Measurements from ENCODE around the gene HVCN1. TPM values are rescaled to one million over a fixed set of nuclear protein-coding genes. Genes with fewer than 3 reads are reported as not detected.
"Not testable (repeated sequence)": the region's sequence is repeated elsewhere in the genome, so short reads cannot be mapped to it uniquely, and the experiment has no call there.

Gene HVCN1
- total RNA-seq, 1 donor from 2014 or later = 18.0 TPM

GRCh38 chr12:110668480-110669192 lies 20.3 kb downstream of the HVCN1 start:
- Mint-ChIP-seq H3K36me3 (ENCODE audit: low read depth) (peaks cover 52% of the 10 kb centered on the region), H3K27me3 (no peaks in the 10 kb centered on the region), H3K9me3 (peaks cover 4% of the 10 kb centered on the region), H3K4me1 (peaks cover 29% of the 10 kb centered on the region), H3K4me3 (peak overlapping the region; percentile 65), H3K27ac (peak overlapping the region; percentile 90)
- no peak for DNase-seq
- intact Hi-C loops (cut with micrococcal nuclease) = no loop called here

GRCh38 chr12:110667671-110668070 lies 21.2 kb downstream of the HVCN1 start:
- intact Hi-C loops (cut with micrococcal nuclease) = no loop called here
- peaks cover 4% of the 10 kb centered on the region for H3K9me3 Mint-ChIP-seq
- H3K27me3 Mint-ChIP-seq = no peaks in the 10 kb centered on the region
- H3K27ac Mint-ChIP-seq = no peak overlapping the region
- H3K36me3 Mint-ChIP-seq (ENCODE audit: low read depth) = peaks cover 50% of the 10 kb centered on the region
- no peak overlapping the region for H3K4me3 Mint-ChIP-seq
- DNase-seq = no peak
- peaks cover 29% of the 10 kb centered on the region for H3K4me1 Mint-ChIP-seq

GRCh38 chr12:110666892-110667291 lies 22.0 kb downstream of the HVCN1 start:
- Mint-ChIP-seq H3K4me1 (peaks cover 29% of the 10 kb centered on the region), H3K9me3 (peaks cover 4% of the 10 kb centered on the region), H3K27ac (no peak overlapping the region), H3K4me3 (no peak overlapping the region), H3K27me3 (no peaks in the 10 kb centered on the region), H3K36me3 (ENCODE audit: low read depth) (peaks cover 46% of the 10 kb centered on the region)
- intact Hi-C loops (cut with micrococcal nuclease) = no loop called here
- DNase-seq = no peak

GRCh38 chr12:110661337-110661972 lies 27.5 kb downstream of the HVCN1 start:
- Mint-ChIP-seq H3K9me3 (peaks cover under 1% of the 10 kb centered on the region), H3K36me3 (ENCODE audit: low read depth) (peaks cover 32% of the 10 kb centered on the region), H3K4me1 (peaks cover 20% of the 10 kb centered on the region), H3K27ac (peak overlapping the region; percentile 88), H3K4me3 (peak overlapping the region; percentile 62), H3K27me3 (no peaks in the 10 kb centered on the region)
- peak; percentile 79 for DNase-seq
- intact Hi-C loops (cut with micrococcal nuclease) = loop anchor here (5.0 kb wide), 1 partner anchor 36 kb away; no protein-coding TSS in a partner anchor

GRCh38 chr12:110658878-110659277 lies 30.0 kb downstream of the HVCN1 start:
- H3K4me1 Mint-ChIP-seq = peaks cover 23% of the 10 kb centered on the region
- H3K4me3 Mint-ChIP-seq = no peak overlapping the region
- no peaks in the 10 kb centered on the region for H3K9me3 Mint-ChIP-seq
- DNase-seq = no peak
- peaks cover 24% of the 10 kb centered on the region for H3K36me3 Mint-ChIP-seq (ENCODE audit: low read depth)
- intact Hi-C loops (cut with micrococcal nuclease) = no loop called here
- peak overlapping the region; percentile 18 for H3K27ac Mint-ChIP-seq
- no peaks in the 10 kb centered on the region for H3K27me3 Mint-ChIP-seq

- DNase-seq = no peak
- H3K4me3 Mint-ChIP-seq = no peak overlapping the region
- no peaks in the 10 kb centered on the region for H3K9me3 Mint-ChIP-seq
- H3K4me1 Mint-ChIP-seq = peaks cover 25% of the 10 kb centered on the region
- H3K27me3 Mint-ChIP-seq = no peaks in the 10 kb centered on the region
- peaks cover 25% of the 10 kb centered on the region for H3K36me3 Mint-ChIP-seq (ENCODE audit: low read depth)
- intact Hi-C loops (cut with micrococcal nuclease) = no loop called here
- H3K27ac Mint-ChIP-seq = no peak overlapping the region
Observed at GRCh38 chr12:110658242-110658641, 30.7 kb downstream of the HVCN1 start.

- Mint-ChIP-seq H3K27ac (no peak overlapping the region), H3K9me3 (no peaks in the 10 kb centered on the region)
Observed at GRCh38 chr12:110657747-110658146, 31.2 kb downstream of the HVCN1 start.

GRCh38 chr12:110656071-110656655 lies 32.8 kb downstream of the HVCN1 start:
- DNase-seq = no peak
- H3K9me3 Mint-ChIP-seq = no peaks in the 10 kb centered on the region
- peaks cover 15% of the 10 kb centered on the region for H3K4me1 Mint-ChIP-seq
- H3K27me3 Mint-ChIP-seq = no peaks in the 10 kb centered on the region
- H3K27ac Mint-ChIP-seq = no peak overlapping the region
- peaks cover 28% of the 10 kb centered on the region for H3K36me3 Mint-ChIP-seq (ENCODE audit: low read depth)
- intact Hi-C loops (cut with micrococcal nuclease) = no loop called here
- H3K4me3 Mint-ChIP-seq = no peak overlapping the region

More at GRCh38 chr12:110657747-110658146, 31.2 kb downstream of the HVCN1 start:
- Mint-ChIP-seq H3K4me1 (peaks cover 25% of the 10 kb centered on the region), H3K4me3 (no peak overlapping the region), H3K27me3 (no peaks in the 10 kb centered on the region), H3K36me3 (ENCODE audit: low read depth) (peaks cover 25% of the 10 kb centered on the region)
- intact Hi-C loops (cut with micrococcal nuclease) = no loop called here
- no peak for DNase-seq

GRCh38 chr12:110654238-110654637 lies 34.7 kb downstream of the HVCN1 start:
- intact Hi-C loops (cut with micrococcal nuclease); H3K27me3 Mint-ChIP-seq; H3K4me3 Mint-ChIP-seq; DNase-seq; H3K9me3 Mint-ChIP-seq: not testable (repeated sequence)
- peaks cover 11% of the 10 kb centered on the region for H3K4me1 Mint-ChIP-seq
- H3K36me3 Mint-ChIP-seq (ENCODE audit: low read depth) = peaks cover 36% of the 10 kb centered on the region
- peak overlapping the region; percentile 16 for H3K27ac Mint-ChIP-seq

- intact Hi-C loops (cut with micrococcal nuclease) = no loop called here
- H3K27me3 Mint-ChIP-seq = no peaks in the 10 kb centered on the region
- no peak for DNase-seq
- H3K4me3 Mint-ChIP-seq = no peak overlapping the region
- H3K4me1 Mint-ChIP-seq = peaks cover 22% of the 10 kb centered on the region
- no peak overlapping the region for H3K27ac Mint-ChIP-seq
- H3K36me3 Mint-ChIP-seq (ENCODE audit: low read depth) = peaks cover 43% of the 10 kb centered on the region
- H3K9me3 Mint-ChIP-seq = no peaks in the 10 kb centered on the region
Observed at GRCh38 chr12:110649341-110649847, 39.5 kb downstream of the HVCN1 start.

- intact Hi-C loops (cut with micrococcal nuclease) = loop anchor here (2.0 kb wide), 1 partner anchor 29 kb away; no protein-coding TSS in a partner anchor
- peaks cover 37% of the 10 kb centered on the region for H3K36me3 Mint-ChIP-seq (ENCODE audit: low read depth)
- H3K4me1 Mint-ChIP-seq = peaks cover 20% of the 10 kb centered on the region
- H3K27me3 Mint-ChIP-seq = no peaks in the 10 kb centered on the region
- peak overlapping the region; percentile 59 for H3K27ac Mint-ChIP-seq
- H3K4me3 Mint-ChIP-seq = peak overlapping the region; percentile 8
- no peaks in the 10 kb centered on the region for H3K9me3 Mint-ChIP-seq
- peak; percentile 69 for DNase-seq
Observed at GRCh38 chr12:110647631-110648040, 41.3 kb downstream of the HVCN1 start.

- intact Hi-C loops (cut with micrococcal nuclease) = no loop called here
- no peaks in the 10 kb centered on the region for H3K27me3 Mint-ChIP-seq
Observed at GRCh38 chr12:110641521-110641920, 47.4 kb downstream of the HVCN1 start.

GRCh38 chr12:110640275-110641025 lies 48.5 kb downstream of the HVCN1 start:
- no peaks in the 10 kb centered on the region for H3K9me3 Mint-ChIP-seq
- no peak for DNase-seq
- peaks cover 3% of the 10 kb centered on the region for H3K36me3 Mint-ChIP-seq (ENCODE audit: low read depth)
- no peak overlapping the region for H3K4me3 Mint-ChIP-seq
- no peaks in the 10 kb centered on the region for H3K27me3 Mint-ChIP-seq
- peaks cover 19% of the 10 kb centered on the region for H3K4me1 Mint-ChIP-seq
- no peak overlapping the region for H3K27ac Mint-ChIP-seq
- intact Hi-C loops (cut with micrococcal nuclease) = no loop called here

More at GRCh38 chr12:110641521-110641920, 47.4 kb downstream of the HVCN1 start:
- DNase-seq = no peak
- no peaks in the 10 kb centered on the region for H3K9me3 Mint-ChIP-seq
- H3K36me3 Mint-ChIP-seq (ENCODE audit: low read depth) = no peaks in the 10 kb centered on the region
- no peak overlapping the region for H3K27ac Mint-ChIP-seq
- H3K4me3 Mint-ChIP-seq = no peak overlapping the region
- peaks cover 16% of the 10 kb centered on the region for H3K4me1 Mint-ChIP-seq
